H9 (cell line): ENCODE results near the gene CABP7. TPM values are rescaled to one million over a fixed set of nuclear protein-coding genes. Genes with fewer than 3 reads are reported as not detected.

ENCODE experiments used
- DNase-seq: peaks from one replicate; pipeline ENCODE4 v3.0.0-alpha.2; 2017
- H2AFZ ChIP-seq: one replicate; pipeline ENCODE4 v1.6.1; 2013; ENCODE audit warnings: mild to moderate bottlenecking, low read length, control low read depth, moderate library complexity
- H2AK5ac ChIP-seq: 2 replicates; pipeline ENCODE4 v1.6.1; 2013; ENCODE audit warnings: low read length, control low read depth, mixed read lengths; ENCODE audit not compliant: insufficient read length
- H2BK120ac ChIP-seq: one replicate; pipeline ENCODE4 v1.6.1; 2013; ENCODE audit warnings: low read depth, mild to moderate bottlenecking, low read length, control low read depth, inconsistent platforms; ENCODE audit not compliant: poor library complexity, severe bottlenecking
- H2BK12ac ChIP-seq: 2 replicates; pipeline ENCODE4 v1.6.1; 2013; ENCODE audit warnings: low read length, control low read depth, mixed read lengths, low read depth; ENCODE audit not compliant: insufficient read length
- H2BK15ac ChIP-seq: 2 replicates; pipeline ENCODE4 v1.6.1; 2013; ENCODE audit warnings: low read depth, low read length, control low read depth
- H2BK20ac ChIP-seq: one replicate; pipeline ENCODE4 v1.6.1; 2013; ENCODE audit warnings: low read depth, mild to moderate bottlenecking, low read length, control low read depth, inconsistent platforms; ENCODE audit not compliant: poor library complexity, severe bottlenecking
- H2BK5ac ChIP-seq: 2 replicates; pipeline ENCODE4 v1.6.1; 2013; ENCODE audit warnings: low read length, control low read depth, mixed read lengths; ENCODE audit not compliant: insufficient read length
- H3K14ac ChIP-seq: 2 replicates; pipeline ENCODE4 v1.6.1; 2013; ENCODE audit warnings: low read length, control low read depth; ENCODE audit not compliant: insufficient read depth
- H3K18ac ChIP-seq: 2 replicates; pipeline ENCODE4 v1.6.1; 2013; ENCODE audit warnings: low read depth, mild to moderate bottlenecking, mixed read lengths, low read length, control low read depth; ENCODE audit not compliant: insufficient read length
- H3K23ac ChIP-seq: 2 replicates; pipeline ENCODE4 v1.6.1; 2013; ENCODE audit warnings: low read length, control low read depth, mixed read lengths, low read depth; ENCODE audit not compliant: insufficient read length
- H3K23me2 ChIP-seq: 2 replicates; pipeline ENCODE4 v1.6.1; 2013; ENCODE audit warnings: low read depth, mild to moderate bottlenecking, mixed read lengths, low read length, control low read depth; ENCODE audit not compliant: insufficient read length, poor library complexity, severe bottlenecking
- H3K27ac ChIP-seq: 2 replicates; pipeline ENCODE4 v1.5.1; 2013; ENCODE audit warnings: low read length, control low read depth, mixed read lengths, low read depth; ENCODE audit not compliant: insufficient read length
- H3K27me3 ChIP-seq: 2 replicates; pipeline ENCODE4 v1.6.1; 2013; ENCODE audit warnings: low read length, control low read depth, inconsistent platforms; ENCODE audit not compliant: insufficient read depth
- H3K4ac ChIP-seq: 2 replicates; pipeline ENCODE4 v1.6.1; 2013; ENCODE audit warnings: low read depth, mild to moderate bottlenecking, control low read depth, inconsistent platforms, low read length, moderate library complexity
- H3K4me1 ChIP-seq: 2 replicates; pipeline ENCODE4 v1.6.1; 2013; ENCODE audit warnings: low read length, control low read depth, inconsistent platforms; ENCODE audit not compliant: insufficient read depth
- H3K4me2 ChIP-seq: 2 replicates; pipeline ENCODE4 v1.6.1; 2013; ENCODE audit warnings: low read length, control low read depth, mixed read lengths; ENCODE audit not compliant: insufficient read length, insufficient read depth
- H3K56ac ChIP-seq: 2 replicates; pipeline ENCODE4 v1.6.1; 2013; ENCODE audit warnings: low read depth, mild to moderate bottlenecking, mixed read lengths, low read length, control low read depth; ENCODE audit not compliant: insufficient read length
- H3K79me1 ChIP-seq: 2 replicates; pipeline ENCODE4 v1.6.1; 2013; ENCODE audit warnings: low read depth, mild to moderate bottlenecking, moderate library complexity, low read length, control low read depth, inconsistent platforms; ENCODE audit not compliant: insufficient read depth, poor library complexity, severe bottlenecking
- H3K79me2 ChIP-seq: 2 replicates; pipeline ENCODE4 v1.6.1; 2013; ENCODE audit warnings: low read length, control low read depth, inconsistent platforms; ENCODE audit not compliant: insufficient read depth
- H3K9ac ChIP-seq: 2 replicates; pipeline ENCODE4 v1.6.1; 2013; ENCODE audit warnings: low read length, control low read depth, mixed read lengths; ENCODE audit not compliant: insufficient read length; ENCODE audit errors: extremely low read depth
- H3K9me3 ChIP-seq: one replicate; pipeline ENCODE4 v1.6.1; 2013; ENCODE audit warnings: low read depth, low read length, inconsistent platforms; ENCODE audit not compliant: control insufficient read depth
- H3T11ph ChIP-seq: one replicate; pipeline ENCODE4 v1.6.1; 2013; ENCODE audit warnings: mild to moderate bottlenecking, low read length, control low read depth, inconsistent platforms
- H4K20me1 ChIP-seq: one replicate; pipeline ENCODE4 v1.6.1; 2013; ENCODE audit not compliant: control insufficient read depth, insufficient read length, insufficient read depth
- H4K5ac ChIP-seq: 2 replicates; pipeline ENCODE4 v1.6.1; 2013; ENCODE audit warnings: low read depth, mild to moderate bottlenecking, mixed read lengths, low read length, control low read depth; ENCODE audit not compliant: insufficient read length
- H4K8ac ChIP-seq: replicated peaks from 2 replicates; pipeline ENCODE4 v1.6.1; 2013; ENCODE audit warnings: low read length, control low read depth, mixed read lengths, low read depth; ENCODE audit not compliant: insufficient read length
- H4K91ac ChIP-seq: 2 replicates; pipeline ENCODE4 v1.6.1; 2013; ENCODE audit warnings: low read depth, mild to moderate bottlenecking, moderate library complexity, mixed read lengths, low read length, control low read depth; ENCODE audit not compliant: insufficient read length
- H3K27ac Mint-ChIP-seq, 3 experiments: 2 replicates in 2 of 3; 3 replicates in 1 of 3; pipeline ENCODE4 v1.8.0; 2020 to 2021; ENCODE audit warnings: mixed read lengths in 3 of 3, mild to moderate bottlenecking in 1 of 3, moderate library complexity in 1 of 3
- H3K27me3 Mint-ChIP-seq: 2 replicates; pipeline ENCODE4 v1.8.0; 2021; ENCODE audit warnings: low read depth, mild to moderate bottlenecking, moderate library complexity, mixed read lengths
- H3K36me3 Mint-ChIP-seq, 3 experiments: 2 replicates in 2 of 3; 3 replicates in 1 of 3; pipeline ENCODE4 v1.8.0; 2020 to 2021; ENCODE audit warnings: low read depth in 3 of 3, mixed read lengths in 3 of 3; ENCODE audit not compliant: insufficient read depth in 1 of 3
- H3K4me1 Mint-ChIP-seq, 2 experiments: 2 replicates each; pipeline ENCODE4 v1.8.0; 2020; ENCODE audit warnings: mixed read lengths in 2 of 2
- H3K4me3 Mint-ChIP-seq, 2 experiments: 2 replicates in 1 of 2; 3 replicates in 1 of 2; pipeline ENCODE4 v1.8.0; 2020 to 2021; ENCODE audit warnings: mild to moderate bottlenecking in 2 of 2, mixed read lengths in 2 of 2, moderate library complexity in 1 of 2
- H3K9me3 Mint-ChIP-seq, 2 experiments: 2 replicates in 1 of 2; 3 replicates in 1 of 2; pipeline ENCODE4 v1.8.0; 2020; ENCODE audit warnings: mild to moderate bottlenecking in 2 of 2, mixed read lengths in 2 of 2, moderate library complexity in 1 of 2
- CTCF ChIP-seq: fragments of 200-600 bp; sonication (generic); conservative IDR thresholded peaks from 3 replicates; pipeline ENCODE4 v1.8.0; 2021; ENCODE audit warnings: antibody characterized with exemption, mild to moderate bottlenecking
- WGBS: extraction: QIAGEN DNeasy Blood & Tissue Kit; methylation state at CpG from one replicate; pipeline ENCODE4 v1.1.7; 2013; ENCODE audit warnings: missing lambda C conversion rate, low lambda C conversion rate, mixed read lengths; ENCODE audit not compliant: insufficient read length; ENCODE audit errors: extremely low coverage; 5-methylcytosine and 5-hydroxymethylcytosine counted together
- total RNA-seq: library from RNA; stranded (reverse); gene quantifications from 2 replicates; pipeline ENCODE4 v1.2.1, GENCODE V29; 2021

The CABP7 gene
- total RNA-seq, 1 experiment from 2014 or later = 0.83 TPM

- H4K5ac ChIP-seq = no peak overlapping the region
- Mint-ChIP-seq H3K4me3 (no peak overlapping the region), H3K27ac (no peak overlapping the region)
Measured at GRCh38 chr22:29701155-29701999, 18.4 kb upstream of the CABP7 start.

More at GRCh38 chr22:29701155-29701999, 18.4 kb upstream of the CABP7 start:
- Histone ChIP-seq H2AK5ac (no peak overlapping the region), H3K56ac (no peak overlapping the region), H2AFZ (no peak overlapping the region), H2BK5ac (no peak overlapping the region), H3T11ph (no peak overlapping the region), H2BK12ac (no peak overlapping the region), H3K23ac (no peak overlapping the region), H3K23me2 (peaks cover 9% of the 10 kb centered on the region), H4K8ac (no peak overlapping the region), H3K27ac (no peak overlapping the region), H3K79me1 (no peaks in the 10 kb centered on the region), H4K20me1 (no peaks in the 10 kb centered on the region), H3K4me2 (no peak overlapping the region), H3K9ac (no peak overlapping the region), H3K27me3 (no peaks in the 10 kb centered on the region; the same call in 1 of the 2 replicates), H3K4me1 (peaks cover 6% of the 10 kb centered on the region; the same call in 1 of the 2 replicates), H3K9me3 (no peaks in the 10 kb centered on the region), H2BK120ac (no peak overlapping the region), H3K79me2 (no peaks in the 10 kb centered on the region), H3K4ac (no peak overlapping the region), H3K14ac (no peak overlapping the region), H3K18ac (no peak overlapping the region), H4K91ac (no peak overlapping the region), H2BK20ac (no peak overlapping the region), H2BK15ac (no peak overlapping the region)
- peak; percentile 72 for DNase-seq
- TF ChIP-seq CTCF = peak; percentile 58
- Mint-ChIP-seq H3K36me3 (peaks cover 0 to 3% (median 0%) of the 10 kb centered on the region in 3 experiments; a peak in 2 of 7 replicates), H3K4me1 (peaks cover 41 to 60% of the 10 kb centered on the region in 2 experiments), H3K9me3 (no peaks in the 10 kb centered on the region), H3K27me3 (peaks cover 70% of the 10 kb centered on the region)
- WGBS = no CpG with 5 or more reads among the region's 14 CpGs
